SJCRH30 (cell line): ENCODE results near the gene SPEF2. TPM values are rescaled to one million over a fixed set of nuclear protein-coding genes. Genes with fewer than 3 reads are reported as not detected.
A peak's percentile ranks its signal among the peaks of the same experiment; 100 is the strongest.

Source experiments
- DNase-seq, 2 experiments: peaks; one replicate each; pipeline ENCODE4 v3.0.0-alpha.2; 2015 to 2020
- H3K27ac ChIP-seq: fragments of 250-450 bp; sonication (Bioruptor Pico); 2 replicates; pipeline ENCODE4 v1.5.1; 2020; ENCODE audit warnings: mild to moderate bottlenecking, moderate library complexity
- H3K27me3 ChIP-seq: fragments of 250-450 bp; sonication (Bioruptor Pico); 2 replicates; pipeline ENCODE4 v1.5.1; 2020; ENCODE audit warnings: mild to moderate bottlenecking, moderate library complexity
- H3K36me3 ChIP-seq: fragments of 250-450 bp; sonication (Bioruptor Pico); 2 replicates; pipeline ENCODE4 v1.5.1; 2020; ENCODE audit warnings: mild to moderate bottlenecking, moderate library complexity
- H3K4me1 ChIP-seq: fragments of 250-450 bp; sonication (Bioruptor Pico); 2 replicates; pipeline ENCODE4 v1.5.1; 2020; ENCODE audit warnings: mild to moderate bottlenecking, moderate library complexity
- H3K4me3 ChIP-seq: fragments of 250-450 bp; sonication (Bioruptor Pico); 2 replicates; pipeline ENCODE4 v1.5.1; 2020; ENCODE audit warnings: mild to moderate bottlenecking, moderate library complexity
- H3K9me3 ChIP-seq: fragments of 250-450 bp; sonication (Bioruptor Pico); replicated peaks from 2 replicates; pipeline ENCODE4 v1.5.1; 2020; ENCODE audit warnings: mild to moderate bottlenecking, moderate library complexity
- total RNA-seq: library from RNA; depleted of rRNA; stranded (reverse); fragments of >200 nt; shearing (Covaris generic); gene quantifications from 2 replicates; pipeline ENCODE4 v1.2.3, GENCODE V29; 2014; rRNA removed

The SPEF2 gene, protein sequence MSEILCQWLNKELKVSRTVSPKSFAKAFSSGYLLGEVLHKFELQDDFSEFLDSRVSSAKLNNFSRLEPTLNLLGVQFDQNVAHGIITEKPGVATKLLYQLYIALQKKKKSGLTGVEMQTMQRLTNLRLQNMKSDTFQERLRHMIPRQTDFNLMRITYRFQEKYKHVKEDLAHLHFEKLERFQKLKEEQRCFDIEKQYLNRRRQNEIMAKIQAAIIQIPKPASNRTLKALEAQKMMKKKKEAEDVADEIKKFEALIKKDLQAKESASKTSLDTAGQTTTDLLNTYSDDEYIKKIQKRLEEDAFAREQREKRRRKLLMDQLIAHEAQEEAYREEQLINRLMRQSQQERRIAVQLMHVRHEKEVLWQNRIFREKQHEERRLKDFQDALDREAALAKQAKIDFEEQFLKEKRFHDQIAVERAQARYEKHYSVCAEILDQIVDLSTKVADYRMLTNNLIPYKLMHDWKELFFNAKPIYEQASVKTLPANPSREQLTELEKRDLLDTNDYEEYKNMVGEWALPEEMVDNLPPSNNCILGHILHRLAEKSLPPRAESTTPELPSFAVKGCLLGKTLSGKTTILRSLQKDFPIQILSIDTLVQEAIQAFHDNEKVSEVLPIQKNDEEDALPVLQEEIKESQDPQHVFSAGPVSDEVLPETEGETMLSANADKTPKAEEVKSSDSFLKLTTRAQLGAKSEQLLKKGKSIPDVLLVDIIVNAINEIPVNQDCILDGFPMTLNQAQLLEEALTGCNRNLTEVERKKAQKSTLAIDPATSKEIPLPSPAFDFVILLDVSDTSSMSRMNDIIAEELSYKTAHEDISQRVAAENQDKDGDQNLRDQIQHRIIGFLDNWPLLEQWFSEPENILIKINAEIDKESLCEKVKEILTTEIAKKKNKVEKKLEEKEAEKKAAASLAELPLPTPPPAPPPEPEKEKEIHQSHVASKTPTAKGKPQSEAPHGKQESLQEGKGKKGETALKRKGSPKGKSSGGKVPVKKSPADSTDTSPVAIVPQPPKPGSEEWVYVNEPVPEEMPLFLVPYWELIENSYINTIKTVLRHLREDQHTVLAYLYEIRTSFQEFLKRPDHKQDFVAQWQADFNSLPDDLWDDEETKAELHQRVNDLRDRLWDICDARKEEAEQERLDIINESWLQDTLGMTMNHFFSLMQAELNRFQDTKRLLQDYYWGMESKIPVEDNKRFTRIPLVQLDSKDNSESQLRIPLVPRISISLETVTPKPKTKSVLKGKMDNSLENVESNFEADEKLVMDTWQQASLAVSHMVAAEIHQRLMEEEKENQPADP (N-terminal part only)
- total RNA-seq, result not detected in 2 replicates

DNA sequence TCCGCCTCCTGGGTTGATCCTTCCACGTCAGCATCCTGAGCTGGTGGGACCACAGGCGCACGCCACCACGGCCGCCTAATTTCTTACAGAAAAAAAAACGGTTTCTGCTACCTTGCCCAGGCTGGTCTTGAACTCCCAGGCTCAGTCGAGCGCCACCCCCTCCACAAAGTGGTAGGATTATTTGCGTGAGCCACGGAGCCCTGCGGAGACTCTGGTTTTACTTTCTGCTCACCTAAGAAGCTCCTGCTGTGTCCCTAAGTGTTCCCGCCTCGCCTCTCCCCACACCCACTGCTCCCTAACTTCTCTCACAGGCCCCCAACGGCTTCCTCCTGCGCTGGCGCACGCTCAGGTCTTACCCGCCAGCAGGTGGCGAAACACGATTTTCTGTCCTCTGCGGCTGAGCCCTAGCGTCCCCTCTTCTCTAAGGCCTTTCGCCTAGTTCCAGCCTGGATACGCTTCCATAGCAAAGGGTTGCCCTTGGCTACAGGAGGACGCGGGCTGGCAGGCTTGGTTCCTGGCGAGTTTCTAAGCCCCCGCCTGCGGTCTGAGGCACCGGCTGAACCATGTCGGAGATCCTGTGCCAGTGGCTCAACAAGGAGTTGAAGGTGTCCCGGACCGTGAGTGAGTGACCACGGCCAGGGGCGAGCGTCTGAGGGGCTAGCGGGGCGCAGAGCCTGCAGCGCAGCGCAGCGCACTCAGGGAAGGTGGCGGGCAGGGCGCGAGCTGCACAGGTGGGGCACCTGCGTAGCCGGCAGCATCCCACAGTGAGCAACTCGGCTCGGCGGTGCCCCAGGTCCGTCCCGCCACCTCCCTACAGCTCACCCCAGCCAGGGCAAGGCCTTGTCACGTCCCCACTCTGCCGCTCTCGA lies at the start of gene SPEF2:
TSS of gene SPEF2 (plus strand) at position 429 of the 869 bp plus-strand sequence. CDS start at position 564, 135 bp downstream.
- H3K27ac ChIP-seq, result no peak within 1 kb of the TSS
- no peaks in the 10 kb centered on the region for H3K9me3 ChIP-seq
- no peak within 1 kb of the TSS for H3K4me3 ChIP-seq
- DNase-seq, result no peak
- no peaks in the 10 kb centered on the region for H3K36me3 ChIP-seq
- no peaks in the 10 kb centered on the region; the same call in 1 of the 2 replicates for H3K27me3 ChIP-seq
- no peaks in the 10 kb centered on the region for H3K4me1 ChIP-seq

DNA sequence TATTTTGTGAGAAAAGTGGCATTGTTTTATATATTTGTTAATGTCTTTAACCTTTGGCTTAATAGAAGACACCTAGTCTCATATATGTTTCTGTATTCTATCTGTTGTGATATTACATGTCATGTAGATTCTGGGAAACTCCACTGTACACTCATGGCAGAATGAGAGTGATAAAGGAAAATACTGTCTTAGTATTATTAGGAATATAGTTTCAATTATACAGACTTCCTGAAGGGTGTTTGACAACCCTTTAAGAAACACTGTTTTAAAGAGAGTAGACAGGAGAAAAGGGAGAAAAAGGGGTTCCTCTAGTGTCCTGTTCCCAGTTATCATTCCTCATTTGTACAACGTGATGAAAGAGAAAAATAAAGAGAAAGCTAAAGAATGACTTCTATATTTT lies 42.1 kb upstream of the SPEF2 start:
- H3K4me1 ChIP-seq, result no peaks in the 10 kb centered on the region
- no peaks in the 10 kb centered on the region for H3K27me3 ChIP-seq
- no peaks in the 10 kb centered on the region for H3K36me3 ChIP-seq
- H3K27ac ChIP-seq, result no peak overlapping the region
- H3K4me3 ChIP-seq, result no peak overlapping the region
- no peaks in the 10 kb centered on the region for H3K9me3 ChIP-seq
- DNase-seq, result no peak

DNA sequence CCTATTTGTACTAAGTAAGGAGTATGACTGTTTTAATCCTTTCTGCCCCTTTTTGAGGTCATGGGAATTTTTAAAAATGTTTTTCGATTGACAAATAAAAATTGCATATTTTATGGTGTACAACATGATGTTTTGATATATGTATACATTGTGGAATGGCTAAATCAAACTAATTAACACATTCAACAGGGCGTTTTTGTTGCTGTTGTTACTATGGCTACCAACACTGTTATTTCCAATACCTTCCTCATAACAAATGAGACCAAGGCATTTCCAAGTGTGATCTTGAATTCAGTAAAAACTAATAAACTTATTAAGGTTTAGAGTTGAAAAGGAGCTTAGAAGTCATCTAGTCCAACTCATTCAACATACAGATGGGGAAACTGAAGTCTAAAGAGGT lies 30.2 kb upstream of the SPEF2 start:
- H3K27ac ChIP-seq, result no peak overlapping the region
- H3K4me3 ChIP-seq, result no peak overlapping the region
- no peak for DNase-seq
- H3K36me3 ChIP-seq, result no peaks in the 10 kb centered on the region
- H3K4me1 ChIP-seq, result no peaks in the 10 kb centered on the region
- no peaks in the 10 kb centered on the region for H3K27me3 ChIP-seq
- no peaks in the 10 kb centered on the region for H3K9me3 ChIP-seq

GRCh38 chr5:35593338-35593737 lies 24.3 kb upstream of the SPEF2 start:
- H3K27ac ChIP-seq, result no peak overlapping the region
- no peak for DNase-seq
- H3K4me3 ChIP-seq, result no peak overlapping the region
- H3K9me3 ChIP-seq, result no peaks in the 10 kb centered on the region
- no peaks in the 10 kb centered on the region for H3K36me3 ChIP-seq
- H3K4me1 ChIP-seq, result no peaks in the 10 kb centered on the region
- H3K27me3 ChIP-seq, result no peaks in the 10 kb centered on the region

GRCh38 chr5:35598707-35599370 lies 18.8 kb upstream of the SPEF2 start:
- Histone ChIP-seq H3K27me3 (no peaks in the 10 kb centered on the region), H3K27ac (no peak overlapping the region), H3K36me3 (no peaks in the 10 kb centered on the region), H3K9me3 (no peaks in the 10 kb centered on the region), H3K4me3 (no peak overlapping the region), H3K4me1 (no peaks in the 10 kb centered on the region)
- DNase-seq, result peak in 1 of 2 experiments; percentile 13

- H3K27ac ChIP-seq, result no peak overlapping the region
- no peaks in the 10 kb centered on the region for H3K4me1 ChIP-seq
- DNase-seq, result no peak
- H3K27me3 ChIP-seq, result no peaks in the 10 kb centered on the region
- H3K4me3 ChIP-seq, result no peak overlapping the region
- no peaks in the 10 kb centered on the region for H3K36me3 ChIP-seq
- no peaks in the 10 kb centered on the region for H3K9me3 ChIP-seq
These were observed 17.1 kb upstream of the SPEF2 start for GRCh38 chr5:35600591-35600990.

DNA sequence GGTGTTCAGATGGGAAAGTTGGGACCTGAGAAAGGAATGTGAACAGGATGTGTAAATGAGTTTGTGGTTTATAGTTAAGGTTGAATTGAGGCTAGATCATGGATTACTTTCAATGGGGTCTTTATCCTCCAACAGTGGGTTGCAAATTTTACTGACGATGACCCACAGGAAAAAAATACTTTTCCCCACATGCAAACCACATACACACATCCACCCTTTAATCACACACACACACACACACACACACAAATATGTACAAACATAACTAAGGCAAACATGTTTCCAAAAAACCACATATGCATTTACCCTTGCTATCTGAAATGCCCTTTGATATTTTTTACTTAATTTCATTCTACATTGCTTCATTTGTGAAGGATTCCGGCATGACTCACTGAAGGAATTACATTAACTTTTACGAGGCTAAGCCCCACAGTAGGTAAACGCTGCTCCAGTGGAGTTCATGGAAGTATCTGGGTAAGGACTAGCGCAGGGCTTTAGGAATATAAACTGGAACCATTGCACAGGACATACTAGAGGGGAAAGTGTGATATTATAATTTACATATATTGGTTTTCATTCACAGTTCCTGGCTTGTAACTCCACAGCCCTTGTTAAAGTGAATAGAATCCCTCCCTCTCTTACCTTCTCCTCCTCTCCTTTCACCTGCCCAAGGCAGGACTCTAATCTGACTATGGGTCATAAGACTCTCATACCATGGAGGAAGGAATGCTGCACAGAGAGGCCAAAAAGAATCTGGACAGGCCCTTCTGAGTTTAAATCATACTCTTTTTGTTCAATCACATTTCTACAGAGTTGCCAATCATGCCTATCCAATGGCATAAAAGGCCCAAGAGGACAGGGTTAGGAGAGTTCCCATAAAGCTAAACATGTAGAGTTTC lies 8.5 kb upstream of the SPEF2 start:
- H3K4me1 ChIP-seq, result peaks cover 9% of the 10 kb centered on the region; the same call in 1 of the 2 replicates
- H3K27me3 ChIP-seq, result no peaks in the 10 kb centered on the region; the same call in 1 of the 2 replicates
- H3K9me3 ChIP-seq, result no peaks in the 10 kb centered on the region
- H3K36me3 ChIP-seq, result no peaks in the 10 kb centered on the region
- no peak overlapping the region for H3K4me3 ChIP-seq
- peak in 1 of 2 experiments; percentile 38 for DNase-seq
- no peak overlapping the region for H3K27ac ChIP-seq

DNA sequence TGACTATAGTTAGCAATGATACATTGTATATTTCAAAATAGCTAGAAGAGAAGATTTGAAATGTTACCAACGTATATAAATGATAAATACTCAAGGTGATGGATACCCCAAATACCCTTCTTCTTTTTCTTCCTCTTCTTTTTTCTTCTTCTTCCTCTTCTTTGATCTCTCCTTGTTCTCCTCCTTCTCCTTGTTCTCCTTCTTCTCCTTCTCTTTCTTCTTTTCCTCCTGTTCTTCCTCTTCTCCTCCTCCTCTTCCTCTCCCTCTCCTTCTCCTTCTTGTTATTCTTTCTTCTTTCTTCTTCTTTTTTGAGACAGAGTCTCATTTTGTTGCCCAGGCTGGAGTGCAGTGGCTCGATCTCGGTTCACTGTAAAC lies 616 bp upstream of the SPEF2 start:
- Histone ChIP-seq H3K36me3 (no peaks in the 10 kb centered on the region), H3K9me3 (no peaks in the 10 kb centered on the region), H3K27me3 (no peaks in the 10 kb centered on the region; the same call in 1 of the 2 replicates), H3K4me3 (no peak overlapping the region), H3K27ac (no peak overlapping the region), H3K4me1 (no peaks in the 10 kb centered on the region)
- no peak for DNase-seq

GRCh38 chr5:35618304-35618636 lies 607 bp downstream of the SPEF2 start:
- H3K4me1 ChIP-seq, result no peaks in the 10 kb centered on the region
- H3K4me3 ChIP-seq, result no peak overlapping the region
- no peaks in the 10 kb centered on the region for H3K9me3 ChIP-seq
- H3K36me3 ChIP-seq, result no peaks in the 10 kb centered on the region
- no peak overlapping the region for H3K27ac ChIP-seq
- H3K27me3 ChIP-seq, result no peaks in the 10 kb centered on the region; the same call in 1 of the 2 replicates
- DNase-seq, result no peak

DNA sequence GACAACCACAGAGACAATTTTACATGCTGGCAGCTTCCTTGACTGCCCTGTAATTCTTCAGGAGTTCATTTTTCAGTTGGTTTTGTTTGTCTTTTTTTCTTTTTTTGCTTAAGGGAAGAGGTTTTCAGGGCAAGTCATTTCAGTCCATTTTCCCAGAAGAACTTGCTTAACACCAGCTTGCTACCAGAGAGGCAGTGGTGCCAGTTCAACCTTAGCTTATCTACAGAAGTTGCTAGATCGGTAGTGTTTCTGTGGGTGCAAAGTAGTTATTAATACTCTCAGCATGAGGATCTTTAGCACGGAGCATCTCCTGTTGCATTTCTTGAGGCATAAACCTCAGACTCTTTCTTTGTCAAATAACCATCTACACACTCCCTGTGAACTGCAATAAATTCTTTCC lies 1.1 kb downstream of the SPEF2 start:
- H3K36me3 ChIP-seq, result no peaks in the 10 kb centered on the region
- no peaks in the 10 kb centered on the region; the same call in 1 of the 2 replicates for H3K27me3 ChIP-seq
- H3K4me3 ChIP-seq, result no peak overlapping the region
- H3K9me3 ChIP-seq, result no peaks in the 10 kb centered on the region
- H3K27ac ChIP-seq, result no peak overlapping the region
- no peak for DNase-seq
- H3K4me1 ChIP-seq, result no peaks in the 10 kb centered on the region

- no peaks in the 10 kb centered on the region for H3K9me3 ChIP-seq
- no peaks in the 10 kb centered on the region; the same call in 1 of the 2 replicates for H3K27me3 ChIP-seq
- H3K4me1 ChIP-seq, result no peaks in the 10 kb centered on the region
- DNase-seq, result no peak
- no peaks in the 10 kb centered on the region for H3K36me3 ChIP-seq
- no peak overlapping the region for H3K4me3 ChIP-seq
- H3K27ac ChIP-seq, result no peak overlapping the region
These were observed 5.3 kb downstream of the SPEF2 start for GRCh38 chr5:35622974-35623373.

DNA sequence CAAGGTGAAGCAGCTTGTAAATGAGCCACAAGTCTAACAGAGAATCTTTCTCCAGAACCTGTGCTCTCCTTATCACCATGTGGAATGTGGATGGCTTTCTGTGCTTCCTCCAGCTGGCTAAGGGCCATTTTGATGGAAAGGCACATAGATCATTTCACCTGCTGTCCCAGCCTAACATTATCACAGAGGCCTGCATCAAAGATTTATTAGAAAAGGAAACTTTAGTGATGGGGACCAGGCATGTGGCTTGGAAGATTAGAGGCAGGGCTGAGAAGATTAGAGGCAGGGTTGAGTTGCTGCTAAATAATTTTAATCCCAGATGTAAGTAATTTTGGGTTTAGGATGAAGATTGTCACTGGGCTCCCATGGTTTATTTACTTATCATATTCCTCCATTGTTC lies 6.3 kb downstream of the SPEF2 start:
- no peaks in the 10 kb centered on the region for H3K9me3 ChIP-seq
- H3K4me3 ChIP-seq, result no peak overlapping the region
- no peak overlapping the region for H3K27ac ChIP-seq
- DNase-seq, result no peak
- no peaks in the 10 kb centered on the region for H3K36me3 ChIP-seq
- no peaks in the 10 kb centered on the region; the same call in 1 of the 2 replicates for H3K27me3 ChIP-seq
- H3K4me1 ChIP-seq, result no peaks in the 10 kb centered on the region

- Histone ChIP-seq H3K4me1 (no peaks in the 10 kb centered on the region), H3K27me3 (no peaks in the 10 kb centered on the region), H3K36me3 (no peaks in the 10 kb centered on the region), H3K4me3 (no peak overlapping the region), H3K9me3 (no peaks in the 10 kb centered on the region), H3K27ac (no peak overlapping the region)
- no peak for DNase-seq
These were observed 8.4 kb downstream of the SPEF2 start for GRCh38 chr5:35626108-35626507.
